Testis (tissue), 3 donors: ENCODE measurements around the gene PLXDC2. TPM values are rescaled to one million over a fixed set of nuclear protein-coding genes. Genes with fewer than 3 reads are reported as not detected.

Experiments
- DNase-seq: peaks from one replicate; pipeline ENCODE4 v3.0.0-alpha.2; 2019
- H3K27ac ChIP-seq, 2 donors: fragments of 200-600 bp; sonication (generic); one replicate each; pipeline ENCODE4 v1.5.1; 2019
- H3K27me3 ChIP-seq: fragments of 200-600 bp; sonication (generic); one replicate; pipeline ENCODE4 v1.5.1; 2019
- H3K36me3 ChIP-seq: fragments of 200-600 bp; sonication (generic); one replicate; pipeline ENCODE4 v1.5.1; 2017; ENCODE audit warnings: low read depth; ENCODE audit errors: missing control alignments
- H3K4me1 ChIP-seq: fragments of 200-600 bp; sonication (generic); one replicate; pipeline ENCODE4 v1.5.1; 2019
- H3K4me3 ChIP-seq, 2 donors: fragments of 200-600 bp; sonication (generic); one replicate each; pipeline ENCODE4 v1.5.1; 2017 to 2019
- H3K9me3 ChIP-seq: fragments of 200-600 bp; sonication (generic); one replicate; pipeline ENCODE4 v1.5.1; 2017
- POLR2A ChIP-seq: fragments of 450-650 bp; IDR thresholded peaks from one replicate; pipeline ENCODE4 v1.6.1; 2017; ENCODE audit warnings: antibody characterized with exemption, mild to moderate bottlenecking, moderate library complexity
- WGBS, 2 donors: methylation state at CpG; one replicate each; pipeline ENCODE4 v1.1.5; 2018; 5-methylcytosine and 5-hydroxymethylcytosine counted together
- intact Hi-C: fragments of 100-400 bp; cut with DNase I; formaldehyde crosslinking; loops from one replicate; pipeline ENCODE4 v1.15.1; 2023; ENCODE audit warnings: low total_unique reads
- polyA plus RNA-seq: library from polyadenylated mRNA; stranded (reverse); fragments of 350-450 nt; fragmentation: Illumina TruSeq; extraction: RNeasy Lipid Tissue Mini Kit (QIAGEN cat#74804); gene quantifications from one replicate; pipeline ENCODE4 v1.2.3, GENCODE V29; 2014; ENCODE audit warnings: low read depth, low replicate concordance; ENCODE audit not compliant: insufficient read depth
- total RNA-seq, 2 donors: library from RNA; depleted of rRNA; stranded (reverse); fragments of >200 nt; gene quantifications; one replicate each; pipeline ENCODE4 v1.2.3, GENCODE V29; 2016
- TF ChIP-seq, protein P1 (sequence below), 3 experiments: fragments of 450-650 bp in 2 of 3; fragments of 200-600 bp in 1 of 3; sonication (generic) in 1 of 3; IDR thresholded peaks; one replicate each; pipeline ENCODE4 v1.5.1; 2016 to 2019; ENCODE audit warnings: antibody characterized with exemption in 3 of 3, mild to moderate bottlenecking in 2 of 3, moderate library complexity in 1 of 3

Gene PLXDC2
- total and polyA plus RNA-seq, 3 donors from 2014 or later = 27.5 to 81.7 (median 53.6) TPM

- Histone ChIP-seq H3K4me3 (no peak overlapping the region), H3K4me1 (no peaks in the 10 kb centered on the region), H3K27me3 (no peaks in the 10 kb centered on the region), H3K9me3 (no peaks in the 10 kb centered on the region), H3K27ac (no peak overlapping the region), H3K36me3 (no peaks in the 10 kb centered on the region)
- 91 to 95% methylated on average over 5 of the region's 5 CpGs for WGBS, 2 donors
- no peak for TF ChIP-seq POLR2A
- TF ChIP-seq, protein P1, sequence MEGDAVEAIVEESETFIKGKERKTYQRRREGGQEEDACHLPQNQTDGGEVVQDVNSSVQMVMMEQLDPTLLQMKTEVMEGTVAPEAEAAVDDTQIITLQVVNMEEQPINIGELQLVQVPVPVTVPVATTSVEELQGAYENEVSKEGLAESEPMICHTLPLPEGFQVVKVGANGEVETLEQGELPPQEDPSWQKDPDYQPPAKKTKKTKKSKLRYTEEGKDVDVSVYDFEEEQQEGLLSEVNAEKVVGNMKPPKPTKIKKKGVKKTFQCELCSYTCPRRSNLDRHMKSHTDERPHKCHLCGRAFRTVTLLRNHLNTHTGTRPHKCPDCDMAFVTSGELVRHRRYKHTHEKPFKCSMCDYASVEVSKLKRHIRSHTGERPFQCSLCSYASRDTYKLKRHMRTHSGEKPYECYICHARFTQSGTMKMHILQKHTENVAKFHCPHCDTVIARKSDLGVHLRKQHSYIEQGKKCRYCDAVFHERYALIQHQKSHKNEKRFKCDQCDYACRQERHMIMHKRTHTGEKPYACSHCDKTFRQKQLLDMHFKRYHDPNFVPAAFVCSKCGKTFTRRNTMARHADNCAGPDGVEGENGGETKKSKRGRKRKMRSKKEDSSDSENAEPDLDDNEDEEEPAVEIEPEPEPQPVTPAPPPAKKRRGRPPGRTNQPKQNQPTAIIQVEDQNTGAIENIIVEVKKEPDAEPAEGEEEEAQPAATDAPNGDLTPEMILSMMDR (IDR thresholded peaks at IDR 0.05) = no peak
- intact Hi-C loops = no loop called here
- DNase-seq = no peak
Observed at GRCh38 chr10:19795684-19796083, 20.5 kb upstream of the PLXDC2 start.

GRCh38 chr10:19800161-19800560 is 16.1 kb upstream of the PLXDC2 start:
- Histone ChIP-seq H3K9me3 (no peaks in the 10 kb centered on the region), H3K4me1 (no peaks in the 10 kb centered on the region), H3K27ac (no peak overlapping the region), H3K4me3 (no peak overlapping the region), H3K36me3 (no peaks in the 10 kb centered on the region), H3K27me3 (no peaks in the 10 kb centered on the region)
- WGBS, 2 donors = 91 to 94% methylated on average over 3 of the region's 3 CpGs
- DNase-seq = no peak
- intact Hi-C loops = no loop called here
- TF ChIP-seq, protein P1 (IDR thresholded peaks at IDR 0.05) = no peak
- no peak for TF ChIP-seq POLR2A

- Histone ChIP-seq H3K4me3 (no peak overlapping the region), H3K27me3 (no peaks in the 10 kb centered on the region), H3K9me3 (no peaks in the 10 kb centered on the region), H3K4me1 (no peaks in the 10 kb centered on the region), H3K36me3 (no peaks in the 10 kb centered on the region), H3K27ac (no peak overlapping the region)
- TF ChIP-seq POLR2A = no peak
- TF ChIP-seq, protein P1 (IDR thresholded peaks at IDR 0.05) = no peak
- intact Hi-C loops = no loop called here
- DNase-seq = no peak
- WGBS, 2 donors = 87 to 95% methylated on average over 4 of the region's 4 CpGs
Observed at GRCh38 chr10:19801369-19801768, 14.9 kb upstream of the PLXDC2 start.

DNA sequence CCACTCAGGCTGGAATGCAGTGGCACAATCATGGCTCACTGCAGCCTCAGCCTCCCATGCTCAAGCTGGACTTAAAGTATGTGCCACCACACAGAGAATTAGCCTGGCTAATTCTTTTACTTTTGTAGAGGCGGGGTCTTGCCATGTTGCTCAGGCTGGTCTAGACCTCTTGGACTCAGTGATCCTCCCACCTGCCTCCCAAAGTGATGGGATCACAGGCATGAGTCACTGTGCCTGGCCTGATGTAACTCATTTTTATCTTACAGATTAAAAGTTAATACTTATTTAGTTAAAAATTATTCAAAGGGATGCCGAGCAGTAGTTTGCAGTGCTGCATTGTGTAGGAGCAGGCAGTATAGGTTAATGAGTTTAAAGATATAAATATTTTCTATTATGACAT is 12.6 kb upstream of the PLXDC2 start:
- no peak for DNase-seq
- Histone ChIP-seq H3K9me3 (no peaks in the 10 kb centered on the region), H3K4me1 (no peaks in the 10 kb centered on the region), H3K27ac (no peak overlapping the region), H3K27me3 (no peaks in the 10 kb centered on the region), H3K36me3 (no peaks in the 10 kb centered on the region), H3K4me3 (no peak overlapping the region)
- TF ChIP-seq POLR2A = no peak
- TF ChIP-seq, protein P1 (IDR thresholded peaks at IDR 0.05) = no peak
- intact Hi-C loops = no loop called here
- 82 to 90% methylated on average over 2 of the region's 2 CpGs for WGBS, 2 donors

- intact Hi-C loops = no loop called here
- Histone ChIP-seq H3K27me3 (no peaks in the 10 kb centered on the region), H3K4me1 (no peaks in the 10 kb centered on the region), H3K27ac (no peak overlapping the region), H3K9me3 (no peaks in the 10 kb centered on the region), H3K4me3 (no peak overlapping the region), H3K36me3 (no peaks in the 10 kb centered on the region)
- no peak for DNase-seq
- no peak for TF ChIP-seq POLR2A
- TF ChIP-seq, protein P1 (IDR thresholded peaks at IDR 0.05) = no peak
- WGBS, 2 donors = 73 to 84% methylated on average over 3 of the region's 3 CpGs
Observed at GRCh38 chr10:19809481-19809880, 6.8 kb upstream of the PLXDC2 start.
